Measurements from ENCODE around the gene BAZ2B.

GRCh38 chr2:159351977-159352376, 264.4 kb downstream of the BAZ2B start:
- TF ChIP-seq CTCF (conservative IDR thresholded peaks at IDR 0.05; ENCODE audit: low read length) (no peak), EZH2phosphoT487 (IDR thresholded peaks at IDR 0.05; ENCODE audit: borderline replicate concordance) (no peak)

All from Loucy (cell line).